Dedifferentiated amniotic fluid mesenchymal stem cell (primary cell): ENCODE data around the gene SLC28A2.
"Not testable (repeated sequence)": the region's sequence is repeated elsewhere in the genome, so short reads cannot be mapped to it uniquely, and the experiment has no call there.

ENCODE experiments used
- DNase-seq: peaks from one replicate; pipeline ENCODE4 v3.0.0-alpha.2; 2016; ENCODE audit errors: extremely low spot score

Gene SLC28A2

DNA sequence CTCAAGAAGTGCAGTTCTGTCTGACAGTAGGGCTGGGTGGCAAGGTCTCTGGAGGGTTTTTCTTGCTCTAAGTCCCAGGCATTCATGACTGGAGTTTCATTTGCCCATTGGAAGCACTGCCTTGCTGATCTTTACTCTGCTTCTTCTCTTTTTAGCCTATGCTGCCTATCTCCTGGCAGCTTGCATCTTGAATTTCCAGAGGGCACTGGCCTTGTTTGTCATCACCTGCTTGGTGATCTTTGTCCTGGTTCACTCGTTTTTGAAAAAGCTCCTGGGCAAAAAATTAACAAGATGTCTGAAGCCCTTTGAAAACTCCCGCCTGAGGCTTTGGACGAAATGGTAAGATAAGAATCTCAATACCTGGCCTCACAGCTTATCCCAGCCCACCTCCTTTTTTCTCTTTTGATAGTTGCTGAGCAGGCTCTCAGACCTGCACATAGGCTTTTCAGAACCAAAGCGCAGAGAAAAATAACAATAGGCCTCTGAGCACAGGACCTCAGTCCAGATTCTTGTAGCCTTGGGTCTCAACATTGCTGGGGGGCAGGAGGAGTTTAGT lies 10.9 kb downstream of the SLC28A2 start:
- no peak for DNase-seq

DNA sequence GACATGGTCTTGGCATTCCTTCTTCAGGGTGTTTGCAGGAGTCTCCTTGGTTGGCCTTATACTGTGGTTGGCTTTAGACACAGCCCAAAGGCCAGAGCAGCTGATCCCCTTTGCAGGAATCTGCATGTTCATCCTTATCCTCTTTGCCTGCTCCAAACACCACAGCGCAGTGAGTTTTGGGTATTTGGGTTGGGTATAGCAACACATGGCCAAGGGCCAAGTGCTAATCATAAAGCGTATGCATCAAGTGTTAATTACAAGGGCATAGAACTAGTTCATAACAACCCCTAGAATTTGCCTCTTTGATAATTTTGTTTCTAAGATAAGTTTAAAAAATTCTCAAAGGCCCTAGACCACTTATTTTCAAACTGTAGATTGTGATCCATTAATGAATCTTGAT lies 11.8 kb downstream of the SLC28A2 start:
- DNase-seq = no peak

- no peak for DNase-seq
Observed at GRCh38 chr15:45265506-45265905, 13.5 kb downstream of the SLC28A2 start.

GRCh38 chr15:45268135-45268534 lies 16.1 kb downstream of the SLC28A2 start:
- DNase-seq = no peak

DNA sequence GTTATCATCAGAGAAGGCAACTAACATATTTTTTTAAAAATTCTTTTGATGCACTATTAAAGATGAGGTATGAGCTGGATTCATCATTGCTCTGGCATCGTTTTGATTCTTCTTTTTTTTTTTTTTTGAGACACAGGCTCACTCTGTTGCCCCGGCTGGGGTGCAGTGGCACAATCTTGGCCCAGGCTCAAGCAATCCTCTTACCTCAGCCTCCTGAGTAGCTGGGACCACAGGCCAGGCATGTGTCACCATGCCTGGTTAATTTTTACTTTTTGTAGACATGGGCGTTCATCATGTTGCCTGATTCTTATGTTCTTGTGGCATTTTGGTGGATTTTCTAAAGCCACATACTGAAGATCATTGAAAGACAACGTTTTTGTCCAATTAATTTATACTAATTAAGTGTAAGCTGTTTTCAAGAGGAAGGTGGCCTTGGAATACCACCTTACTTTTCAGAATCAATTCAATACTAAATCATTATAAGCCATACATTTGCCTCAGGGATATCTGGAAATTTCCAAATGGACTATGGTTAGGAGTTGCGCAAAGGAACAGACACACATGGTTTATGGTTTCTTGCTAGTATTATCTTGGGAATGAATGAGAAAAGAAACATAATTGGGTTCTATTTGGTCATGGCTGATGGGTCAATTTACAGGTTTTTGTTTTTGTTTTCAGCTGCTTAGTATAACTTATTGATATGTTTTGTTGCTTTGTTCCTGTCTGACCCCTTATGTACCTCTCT lies 22.8 kb downstream of the SLC28A2 start:
- DNase-seq = no peak

DNA sequence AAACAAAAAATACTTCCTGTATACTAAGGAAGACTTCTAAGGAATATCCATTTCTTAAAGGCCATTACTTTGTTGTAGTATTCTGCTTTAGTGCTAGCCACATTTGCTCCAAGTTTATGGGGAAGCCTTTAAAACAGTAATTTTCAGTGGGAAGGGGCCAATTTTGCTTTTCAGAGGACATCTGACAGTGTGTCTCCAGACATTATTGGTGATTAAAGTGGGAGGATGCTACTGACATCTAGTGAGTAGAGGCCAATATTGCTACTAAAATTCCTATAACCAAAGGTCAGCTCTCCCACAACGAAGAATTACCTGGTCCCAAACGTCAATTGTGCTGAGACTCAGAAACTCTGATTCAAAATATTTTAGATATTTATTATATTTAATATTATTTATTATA lies 24.8 kb downstream of the SLC28A2 start:
- peak; percentile 51 for DNase-seq

DNA sequence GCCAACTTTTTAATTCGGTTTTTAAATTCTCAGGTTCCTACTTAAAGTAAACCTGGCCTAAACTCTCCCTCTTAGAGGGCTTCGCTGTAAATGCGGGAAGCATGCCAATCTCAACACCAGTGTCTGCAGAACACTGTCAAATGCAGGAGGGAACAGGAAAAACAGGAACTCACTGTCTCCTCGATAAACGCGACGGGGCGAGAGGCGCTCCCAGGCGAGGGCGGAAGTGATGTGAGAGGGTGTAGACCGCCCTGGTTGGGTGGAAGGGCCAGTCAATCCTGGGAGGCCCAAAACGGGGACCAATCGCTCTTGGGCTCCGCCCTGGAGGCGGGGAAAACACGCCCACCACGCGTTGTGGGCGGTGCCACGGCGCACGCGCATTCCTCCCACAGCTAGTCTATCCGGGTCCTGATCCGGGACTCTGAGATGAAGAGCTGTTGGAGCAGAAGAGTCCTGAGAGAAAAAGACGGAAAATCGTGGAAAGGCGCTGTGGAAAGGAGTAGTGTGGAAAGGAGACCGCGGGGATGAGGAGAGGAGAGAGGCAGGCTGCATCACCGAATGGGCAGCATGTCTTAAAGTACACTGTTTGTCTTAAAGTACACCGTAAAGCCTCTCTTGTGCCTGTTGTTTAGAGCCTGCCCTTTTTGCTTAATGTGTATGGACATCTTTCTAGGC lies 27.1 kb downstream of the SLC28A2 start:
- peak; percentile 98 for DNase-seq

GRCh38 chr15:45285413-45285812 lies 33.4 kb downstream of the SLC28A2 start:
- no peak for DNase-seq

DNA sequence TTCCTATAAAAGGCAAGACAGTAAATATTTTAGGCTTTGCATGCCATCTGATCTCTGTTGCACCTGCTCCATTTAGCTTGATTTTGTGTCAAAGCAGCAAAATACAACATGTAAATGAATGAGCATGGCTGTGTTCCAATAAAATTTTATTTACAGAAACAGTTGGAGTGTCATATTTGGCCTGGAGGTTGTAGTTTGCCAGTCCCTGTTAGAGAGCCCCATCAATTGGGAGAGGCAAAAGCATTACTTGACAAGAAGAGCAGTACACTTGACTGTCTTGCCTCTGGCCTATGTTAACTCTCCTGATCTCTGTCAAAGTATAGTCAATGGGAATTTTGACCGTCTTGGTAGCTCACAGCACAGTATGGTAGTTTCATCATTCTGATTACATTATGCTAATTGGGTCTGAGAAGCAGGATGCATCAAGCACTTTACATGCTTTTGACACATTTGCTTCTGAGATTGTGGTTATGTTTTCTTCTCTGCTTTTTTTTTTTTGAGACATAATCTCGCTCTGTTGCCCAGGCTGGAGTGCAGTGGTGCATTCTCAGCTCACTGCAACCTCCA lies 35.4 kb downstream of the SLC28A2 start:
- DNase-seq = no peak

DNA sequence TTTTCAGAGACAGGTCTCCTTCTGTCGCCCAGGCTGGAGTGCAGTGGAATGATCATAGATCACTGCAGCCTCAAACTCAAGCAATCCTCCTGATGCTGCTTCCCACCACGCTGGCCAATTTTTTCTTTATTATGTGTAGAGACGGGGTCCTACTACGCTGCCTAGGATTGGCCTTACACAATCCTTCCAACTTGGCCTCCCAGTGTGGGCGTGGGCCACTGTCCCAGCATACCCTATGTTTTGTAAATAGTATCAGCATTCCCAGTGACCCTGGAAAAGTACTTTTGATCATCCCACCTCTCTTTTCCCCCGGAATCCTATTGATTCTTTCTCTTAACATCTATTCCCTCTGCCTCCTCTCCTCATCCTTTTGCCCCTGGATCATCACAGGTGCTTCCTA lies 36.9 kb downstream of the SLC28A2 start:
- no peak for DNase-seq

DNA sequence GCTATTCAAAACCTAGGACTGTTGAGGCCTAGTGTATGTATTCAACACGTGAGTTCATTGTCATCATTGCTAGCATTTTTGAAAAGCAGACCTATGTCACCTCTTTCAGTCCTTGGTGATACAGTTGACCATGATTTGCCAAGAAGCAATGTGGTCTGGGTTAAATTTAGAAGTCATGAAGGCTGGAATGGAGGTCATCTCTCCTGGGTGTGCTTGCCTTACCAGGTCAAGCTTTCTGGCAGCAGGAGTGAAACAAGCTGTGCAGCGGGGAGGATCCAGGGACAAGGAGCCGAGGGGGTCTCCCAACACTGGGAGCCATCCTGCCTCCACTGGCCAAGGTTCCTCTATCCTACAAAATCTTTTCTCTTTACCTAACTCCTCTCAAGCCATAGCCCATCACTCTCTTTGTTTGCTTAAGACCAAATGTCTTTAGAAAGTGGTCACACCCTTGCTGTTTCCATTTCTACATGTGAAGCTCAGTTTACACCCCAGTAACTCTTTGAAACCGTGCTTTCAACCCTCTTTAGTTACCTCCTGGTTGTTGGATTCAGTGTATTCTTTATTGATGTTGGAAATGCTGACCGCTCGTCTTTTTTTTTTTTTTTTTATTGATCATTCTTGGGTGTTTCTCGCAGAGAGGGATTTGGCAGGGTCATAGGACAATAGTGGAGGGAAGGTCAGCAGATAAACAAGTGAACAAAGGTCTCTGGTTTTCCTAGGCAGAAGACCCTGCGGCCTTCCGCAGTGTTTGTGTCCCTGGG lies 40.0 kb downstream of the SLC28A2 start:
- DNase-seq = no peak

DNA sequence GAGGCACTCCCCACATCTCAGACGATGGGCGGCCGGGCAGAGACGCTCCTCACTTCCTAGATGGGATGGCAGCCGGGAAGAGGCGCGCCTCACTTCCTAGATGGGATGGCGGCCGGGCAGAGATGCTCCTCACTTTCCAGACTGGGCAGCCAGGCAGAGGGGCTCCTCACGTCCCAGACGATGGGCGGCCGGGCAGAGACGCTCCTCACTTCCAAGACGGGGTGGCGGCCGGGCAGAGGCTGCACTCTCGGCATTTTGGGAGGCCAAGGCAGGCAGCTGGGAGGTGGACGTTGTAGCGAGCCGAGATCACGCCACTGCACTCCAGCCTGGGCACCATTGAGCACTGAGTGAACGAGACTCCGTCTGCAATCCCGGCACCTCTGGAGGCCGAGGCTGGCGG lies 41.3 kb downstream of the SLC28A2 start:
- DNase-seq = not testable (repeated sequence)

GRCh38 chr15:45298964-45299378 lies 46.9 kb downstream of the SLC28A2 start:
- not testable (repeated sequence) for DNase-seq

- no peak for DNase-seq
Observed at GRCh38 chr15:45304711-45305110, 52.7 kb downstream of the SLC28A2 start.

DNA sequence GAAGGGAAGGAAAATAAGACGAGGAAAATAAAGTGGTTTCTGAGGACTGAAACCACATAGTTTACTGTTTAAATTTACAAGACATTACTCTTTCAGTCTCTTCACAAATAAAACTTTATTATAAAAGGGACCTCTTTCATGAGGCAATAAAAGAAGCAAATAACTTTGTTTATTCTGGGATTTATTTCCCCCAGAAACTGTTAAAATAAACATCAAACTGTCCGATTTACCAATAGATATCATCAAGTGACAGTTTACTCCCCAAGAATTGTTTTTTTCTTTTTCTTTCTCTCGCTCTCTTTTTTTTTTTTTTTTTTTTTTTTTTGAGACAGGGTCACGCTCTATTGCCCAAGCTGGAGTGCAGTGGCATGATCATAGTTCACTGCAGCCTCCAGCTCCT lies 54.1 kb downstream of the SLC28A2 start:
- DNase-seq = no peak

- DNase-seq = peak; percentile 47
Observed at GRCh38 chr15:45307230-45307924, 55.3 kb downstream of the SLC28A2 start.

GRCh38 chr15:45314117-45314516 lies 62.1 kb downstream of the SLC28A2 start:
- not testable (repeated sequence) for DNase-seq

GRCh38 chr15:45314960-45315359 lies 62.9 kb downstream of the SLC28A2 start:
- no peak for DNase-seq

DNA sequence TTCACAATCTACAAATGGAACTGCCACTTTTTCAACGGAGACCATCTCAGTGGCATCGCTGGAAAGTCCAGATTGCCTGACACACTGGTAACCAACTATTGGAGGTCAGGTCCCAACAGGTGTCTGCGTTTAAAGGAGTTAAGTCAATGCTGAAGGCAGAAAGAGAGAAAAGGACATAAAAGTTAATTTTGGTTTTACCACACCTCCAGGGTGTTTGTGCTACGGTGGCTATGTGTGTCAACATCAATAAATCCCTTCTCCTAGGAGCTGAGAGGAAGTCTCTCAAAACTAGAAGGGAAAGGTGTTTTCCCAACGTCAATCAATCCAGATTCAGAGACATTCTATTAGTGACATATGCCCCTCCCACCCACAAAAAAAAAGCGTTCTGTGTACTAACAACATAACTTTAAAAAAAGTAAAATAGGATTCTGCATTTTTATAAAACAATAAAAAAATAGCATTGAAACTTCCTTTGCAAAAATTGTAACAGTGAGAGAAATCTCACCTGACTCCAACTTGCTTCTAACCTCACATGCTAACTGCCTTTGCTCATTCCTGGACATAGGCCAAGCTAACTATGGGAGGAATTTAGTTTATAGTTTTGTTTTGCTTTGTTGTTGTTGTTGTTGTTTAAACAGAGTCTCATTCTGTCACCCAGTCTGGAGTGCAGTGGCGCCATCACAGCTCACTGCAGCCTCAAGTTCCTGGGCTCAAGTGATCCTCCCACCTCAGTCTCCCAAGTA lies 67.6 kb downstream of the SLC28A2 start:
- DNase-seq = no peak

DNA sequence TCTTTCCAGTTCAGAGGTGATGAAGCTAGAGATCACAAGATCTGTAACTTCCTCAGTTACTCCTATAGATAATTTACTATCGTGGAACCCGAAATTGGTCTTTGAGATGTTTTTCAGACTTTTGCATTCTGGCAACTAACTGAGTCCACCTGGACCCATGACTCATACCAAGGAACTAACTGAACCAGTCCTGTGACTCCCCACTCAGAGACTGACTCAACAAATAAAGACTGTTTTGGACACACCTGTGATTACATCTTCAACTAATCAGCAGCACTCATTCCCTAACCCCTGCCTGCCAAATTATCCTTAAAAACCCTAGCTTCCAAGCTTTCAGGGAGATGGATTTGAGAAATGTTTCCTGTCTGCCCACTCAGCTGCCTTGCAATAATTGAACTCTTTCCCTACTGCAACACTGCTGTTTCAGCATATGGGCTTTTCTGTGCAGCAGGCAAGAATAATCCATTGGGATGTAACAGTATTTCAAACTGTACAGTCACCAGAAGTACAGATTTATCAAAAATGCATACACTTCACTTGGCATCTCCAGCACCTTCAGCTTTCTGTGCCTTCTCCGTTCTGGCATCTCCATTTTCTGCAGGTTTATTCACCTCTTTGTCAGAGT lies 68.7 kb downstream of the SLC28A2 start:
- no peak for DNase-seq
